Measurements from ENCODE around the gene ROM1.

GRCh38 chr11:62600367-62601121, 12.5 kb upstream of the ROM1 start:
- TF ChIP-seq CTCF (IDR thresholded peaks at IDR 0.05) (no peak), POLR2A (IDR thresholded peaks at IDR 0.05) (no peak)

Measured in breast epithelium (tissue), 3 donors.